Skeletal muscle tissue (tissue), 4 donors: ENCODE measurements around the gene FKBP9. TPM values are rescaled to one million over a fixed set of nuclear protein-coding genes. Genes with fewer than 3 reads are reported as not detected.
"Not testable (repeated sequence)": the region's sequence is repeated elsewhere in the genome, so short reads cannot be mapped to it uniquely, and the experiment has no call there.

Source experiments
- H3K27ac ChIP-seq: one replicate; pipeline ENCODE4 v1.7.0; 2013; ENCODE audit warnings: mild to moderate bottlenecking, low read depth, low read length, inconsistent platforms
- H3K27me3 ChIP-seq, 3 donors: one replicate each; pipeline ENCODE4 v1.7.0; 2013; ENCODE audit warnings: low read length in 3 of 3; ENCODE audit not compliant: control insufficient read depth in 3 of 3, insufficient read depth in 3 of 3
- H3K36me3 ChIP-seq, 3 donors: one replicate each; pipeline ENCODE4 v1.7.0; 2013; ENCODE audit warnings: low read length in 3 of 3; ENCODE audit not compliant: control insufficient read depth in 3 of 3, insufficient read depth in 3 of 3
- H3K4me1 ChIP-seq, 3 donors: one replicate each; pipeline ENCODE4 v1.7.0; 2013; ENCODE audit warnings: low read length in 3 of 3, mild to moderate bottlenecking in 3 of 3; ENCODE audit not compliant: control insufficient read depth in 3 of 3, insufficient read depth in 3 of 3
- H3K4me3 ChIP-seq, 3 donors: one replicate each; pipeline ENCODE4 v1.7.0; 2013; ENCODE audit warnings: low read length in 3 of 3
- H3K9ac ChIP-seq, 3 donors: one replicate each; pipeline ENCODE4 v1.7.0; 2013; ENCODE audit warnings: low read length in 3 of 3, mild to moderate bottlenecking in 3 of 3, moderate library complexity in 2 of 3, low read depth in 1 of 3
- H3K9me3 ChIP-seq, 3 donors: one replicate each; pipeline ENCODE4 v1.7.0; 2013; ENCODE audit warnings: low read length in 3 of 3; ENCODE audit not compliant: control insufficient read depth in 3 of 3
- total RNA-seq: library from RNA; depleted of rRNA; stranded (reverse); fragments of >200 nt; gene quantifications from one replicate; pipeline ENCODE4 v1.2.3, GENCODE V29; 2014
- donor health status: Osteomylitis.

The FKBP9 gene
- total RNA-seq, 1 donor from 2014 or later: 176 TPM

DNA sequence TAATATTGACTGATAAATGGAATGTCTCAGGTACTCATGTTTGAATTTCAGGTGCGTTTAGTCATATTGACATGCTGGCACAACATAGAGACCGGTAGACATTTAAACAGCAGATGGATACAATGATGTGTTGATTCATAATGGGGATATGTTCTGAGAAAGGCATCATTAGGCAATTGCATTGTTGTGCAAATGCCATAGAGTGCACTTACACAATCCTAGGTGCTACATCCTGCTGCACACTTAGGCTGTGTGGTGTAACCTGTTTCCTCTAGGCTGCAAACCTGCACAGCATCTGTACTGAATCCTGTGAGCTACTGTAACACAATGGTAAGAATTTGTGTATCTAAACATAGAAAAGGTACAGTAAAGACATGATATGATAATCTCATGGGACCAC lies 19.9 kb downstream of the FKBP9 start:
- not testable (repeated sequence) for H3K9ac ChIP-seq, H3K27me3 ChIP-seq, H3K4me1 ChIP-seq, H3K4me3 ChIP-seq, H3K9me3 ChIP-seq, H3K27ac ChIP-seq
- H3K36me3 ChIP-seq: peaks cover 2 to 13% (median 6%) of the 10 kb centered on the region in 3 donors

DNA sequence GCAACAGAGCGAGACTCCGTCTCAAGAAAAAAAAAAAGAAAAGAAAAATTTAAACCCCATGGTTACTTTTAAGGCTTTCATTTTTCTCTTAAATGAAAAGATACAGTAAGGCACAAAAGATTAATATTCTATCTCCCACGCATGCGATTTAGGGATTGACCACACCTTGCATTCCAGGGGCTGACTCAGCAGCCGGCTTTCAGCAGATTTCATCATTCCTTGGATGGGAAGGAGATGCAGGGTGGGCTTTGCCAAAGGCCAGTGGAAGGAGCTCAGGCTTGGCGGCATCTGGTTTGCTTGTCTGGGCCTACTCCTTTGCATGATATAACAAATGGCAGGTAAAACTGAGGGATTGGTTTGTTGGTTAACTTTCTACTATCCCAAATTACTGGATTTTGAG lies 22.0 kb downstream of the FKBP9 start:
- not testable (repeated sequence) for H3K27me3 ChIP-seq, H3K9me3 ChIP-seq, H3K4me3 ChIP-seq, H3K27ac ChIP-seq, H3K9ac ChIP-seq, H3K4me1 ChIP-seq
- peaks cover 2 to 13% (median 6%) of the 10 kb centered on the region in 3 donors for H3K36me3 ChIP-seq

GRCh38 chr7:32979902-32980301 lies 22.7 kb downstream of the FKBP9 start:
- peaks cover 2 to 13% (median 6%) of the 10 kb centered on the region in 3 donors for H3K36me3 ChIP-seq
- not testable (repeated sequence) for H3K9ac ChIP-seq, H3K27ac ChIP-seq, H3K9me3 ChIP-seq, H3K27me3 ChIP-seq, H3K4me3 ChIP-seq, H3K4me1 ChIP-seq

DNA sequence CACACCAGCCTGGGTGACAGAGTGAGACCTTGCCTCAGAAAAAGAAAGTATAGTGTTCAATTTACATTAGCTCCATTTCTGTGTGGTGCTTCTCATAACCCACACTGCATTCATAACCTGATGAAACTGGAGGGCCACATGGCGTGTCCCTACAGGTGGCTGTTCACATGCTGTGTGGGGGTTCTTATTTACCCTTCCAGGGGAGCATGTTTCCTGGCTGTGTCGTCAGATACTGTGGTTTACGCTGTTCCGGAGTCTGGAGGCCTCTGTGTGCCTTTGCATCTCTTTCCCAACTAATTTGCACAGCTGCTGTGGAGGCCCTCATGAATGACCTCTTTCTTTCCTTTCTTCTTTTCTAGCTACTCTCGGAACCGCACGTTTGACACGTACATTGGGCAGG lies 30.9 kb downstream of the FKBP9 start:
- not testable (repeated sequence) for H3K27ac ChIP-seq, H3K9me3 ChIP-seq, H3K36me3 ChIP-seq, H3K27me3 ChIP-seq, H3K4me3 ChIP-seq, H3K4me1 ChIP-seq, H3K9ac ChIP-seq

GRCh38 chr7:32991068-32991585 lies 33.9 kb downstream of the FKBP9 start:
- H3K9ac ChIP-seq, H3K27me3 ChIP-seq, H3K36me3 ChIP-seq, H3K4me3 ChIP-seq, H3K4me1 ChIP-seq, H3K27ac ChIP-seq, H3K9me3 ChIP-seq: not testable (repeated sequence)

DNA sequence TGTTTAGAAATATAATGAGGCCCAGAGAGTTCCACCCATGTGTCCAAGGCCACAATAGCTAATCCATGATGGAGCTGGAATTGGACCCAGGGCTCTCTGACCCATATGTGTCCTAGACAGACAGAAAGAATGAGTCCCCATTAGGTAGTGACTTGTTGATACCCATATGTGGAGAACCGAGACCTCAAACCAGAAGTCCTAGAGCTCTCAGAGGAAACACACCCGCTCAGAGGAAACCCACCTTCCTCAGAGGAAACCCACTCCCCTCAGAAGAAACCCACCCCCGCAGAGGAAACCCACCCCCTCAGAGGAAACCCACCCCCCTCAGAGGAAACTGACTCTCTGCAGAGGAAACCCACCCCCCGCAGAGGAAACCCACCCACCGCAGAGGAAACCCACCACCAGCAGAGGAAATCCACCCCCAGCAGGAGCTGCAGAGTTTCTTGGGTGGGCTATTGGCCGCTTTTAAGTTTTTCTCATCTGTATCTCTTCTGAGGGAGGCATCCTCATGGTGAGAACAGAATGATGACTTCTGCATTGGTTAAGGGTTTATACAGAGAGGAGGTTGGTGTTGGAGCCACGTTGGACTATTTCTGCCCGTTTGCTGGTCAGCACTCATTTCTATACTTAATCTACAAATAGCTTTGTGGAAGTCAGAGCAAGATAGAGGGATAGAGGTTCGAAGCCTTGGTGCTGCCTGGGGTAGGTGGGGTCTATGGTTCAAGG lies 34.9 kb downstream of the FKBP9 start:
- not testable (repeated sequence) for H3K9me3 ChIP-seq, H3K36me3 ChIP-seq, H3K27ac ChIP-seq, H3K9ac ChIP-seq, H3K4me1 ChIP-seq, H3K27me3 ChIP-seq, H3K4me3 ChIP-seq

DNA sequence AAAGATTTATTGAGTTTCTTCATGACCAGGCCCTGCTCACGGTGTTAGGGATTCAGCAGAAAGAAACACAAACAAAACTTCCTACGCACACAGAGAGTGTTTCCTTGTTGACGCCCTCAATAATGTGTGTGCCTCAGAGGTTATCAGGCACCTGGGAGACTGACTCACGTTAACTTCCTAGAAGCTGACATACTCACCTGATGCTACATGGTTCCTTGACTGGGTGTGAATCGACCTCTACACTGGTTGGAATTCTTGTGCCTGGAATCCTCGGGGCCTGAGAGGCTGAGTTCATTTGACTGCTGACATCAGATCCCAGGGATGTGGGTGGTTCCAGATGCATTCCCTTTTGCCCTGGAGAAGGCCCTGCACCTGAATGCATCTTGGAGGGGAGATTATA lies 35.5 kb downstream of the FKBP9 start:
- not testable (repeated sequence) for H3K9me3 ChIP-seq, H3K27ac ChIP-seq

DNA sequence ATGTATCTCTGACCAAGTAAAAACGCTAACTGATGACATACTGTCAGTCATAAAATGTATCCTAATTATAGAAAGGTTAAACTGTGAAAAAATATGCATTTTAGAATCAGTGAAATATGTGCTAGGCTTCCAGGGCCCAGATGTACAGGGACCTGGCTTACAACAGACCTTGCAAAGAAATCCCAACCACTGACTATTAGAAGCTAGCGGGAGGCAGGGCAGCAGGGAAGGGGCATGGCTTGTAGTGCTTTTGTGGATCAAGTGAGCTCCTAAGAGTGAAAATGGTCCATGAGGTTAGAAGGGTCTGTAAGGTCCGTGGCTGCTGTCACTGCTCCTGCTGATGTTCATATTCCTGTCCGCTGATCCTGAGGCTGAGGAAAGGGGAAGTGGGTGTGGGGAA lies 40.7 kb downstream of the FKBP9 start:
- H3K36me3 ChIP-seq, H3K4me1 ChIP-seq, H3K27ac ChIP-seq, H3K9me3 ChIP-seq, H3K27me3 ChIP-seq, H3K9ac ChIP-seq, H3K4me3 ChIP-seq: not testable (repeated sequence)

More for the DNA sequence above, 35.5 kb downstream of the FKBP9 start:
- H3K4me3 ChIP-seq, H3K9ac ChIP-seq, H3K27me3 ChIP-seq, H3K36me3 ChIP-seq, H3K4me1 ChIP-seq: not testable (repeated sequence)

- H3K9ac ChIP-seq, H3K4me3 ChIP-seq, H3K36me3 ChIP-seq, H3K27ac ChIP-seq, H3K4me1 ChIP-seq, H3K27me3 ChIP-seq, H3K9me3 ChIP-seq: not testable (repeated sequence)
Observed at GRCh38 chr7:32998361-32999171, 41.3 kb downstream of the FKBP9 start.

- H3K9ac ChIP-seq, H3K4me3 ChIP-seq, H3K27ac ChIP-seq: not testable (repeated sequence)
Observed at GRCh38 chr7:32999380-32999779, 42.1 kb downstream of the FKBP9 start.

More at GRCh38 chr7:32999380-32999779, 42.1 kb downstream of the FKBP9 start:
- H3K4me1 ChIP-seq, H3K27me3 ChIP-seq, H3K36me3 ChIP-seq, H3K9me3 ChIP-seq: not testable (repeated sequence)
